Stomach (tissue), 9 donors: ENCODE measurements around the gene MAD2L2. TPM values are rescaled to one million over a fixed set of nuclear protein-coding genes. Genes with fewer than 3 reads are reported as not detected.

Experiments
- DNase-seq, 2 donors: peaks; one replicate each; pipeline versions ENCODE4 v3.0.0 to v3.0.0-alpha.2; 2013 to 2019
- H3K27ac ChIP-seq, 5 donors: fragments of 200-600 bp in 4 of 5; sonication (generic) in 4 of 5; one replicate each; pipeline ENCODE4 v1.5.1; 2013 to 2019; ENCODE audit warnings: mild to moderate bottlenecking in 1 of 5, moderate library complexity in 1 of 5
- H3K27me3 ChIP-seq, 3 donors: fragments of 200-600 bp; sonication (generic); one replicate each; pipeline ENCODE4 v1.5.1; 2017 to 2019; ENCODE audit warnings: mixed run types in 1 of 3
- H3K36me3 ChIP-seq, 4 donors: fragments of 200-600 bp; sonication (generic); 1 replicate in 3 of 4; 2 replicates in 1 of 4; pipeline ENCODE4 v1.5.1; 2016 to 2019
- H3K4me1 ChIP-seq, 4 donors: fragments of 200-600 bp; sonication (generic); one replicate each; pipeline ENCODE4 v1.5.1; 2016 to 2019
- H3K4me3 ChIP-seq, 4 donors: fragments of 200-600 bp; sonication (generic) in 3 of 4; one replicate each; pipeline ENCODE4 v1.5.1; 2016 to 2019; ENCODE audit warnings: mild to moderate bottlenecking in 1 of 4
- H3K9me3 ChIP-seq, 4 donors: fragments of 200-600 bp; sonication (generic); one replicate each; pipeline ENCODE4 v1.5.1; 2016 to 2019
- CTCF ChIP-seq, 7 experiments: fragments of 450-650 bp in 4 of 7; fragments of 200-600 bp in 3 of 7; sonication (generic) in 3 of 7; IDR thresholded peaks; one replicate each; pipeline ENCODE4 v1.5.1; 2016 to 2019; ENCODE audit warnings: antibody characterized with exemption in 7 of 7, control low read depth in 2 of 7, mild to moderate bottlenecking in 1 of 7
- EP300 ChIP-seq: sonication (generic); formaldehyde crosslinking; IDR thresholded peaks from one replicate; pipeline ENCODE4 v1.6.1; 2017; ENCODE audit warnings: antibody characterized with exemption
- POLR2A ChIP-seq, 4 donors: fragments of 450-650 bp; IDR thresholded peaks; one replicate each; pipeline ENCODE4 v1.6.1; 2016; ENCODE audit warnings: antibody characterized with exemption in 4 of 4, control low read depth in 2 of 4, mild to moderate bottlenecking in 1 of 4, moderate library complexity in 1 of 4
- POLR2AphosphoS5 ChIP-seq, 3 donors: sonication (generic); formaldehyde crosslinking; IDR thresholded peaks; one replicate each; pipeline ENCODE4 v1.6.1; 2016; ENCODE audit warnings: antibody characterized with exemption in 3 of 3
- WGBS, 5 donors: extraction: QIAGEN DNeasy Blood & Tissue Kit in 3 of 5; methylation state at CpG; one replicate each; pipeline versions ENCODE4 v1.1.5 to v1.1.7; 2013 to 2018; 5-methylcytosine and 5-hydroxymethylcytosine counted together
- intact Hi-C: fragments of 100-400 bp; cut with DNase I; formaldehyde crosslinking; loops from one replicate; pipeline ENCODE4 v1.15.1; 2023; ENCODE audit warnings: low total_unique reads
- polyA plus RNA-seq, 3 donors: library from polyadenylated mRNA; stranded (reverse); fragments of 200-250 nt; gene quantifications; one replicate each; pipeline ENCODE4 v1.2.3, GENCODE V29; 2013
- total RNA-seq, 5 donors: library from RNA; depleted of rRNA; stranded (reverse); fragments of >200 nt; gene quantifications; one replicate each; pipeline versions ENCODE4 v1.1.0 to v1.2.3, GENCODE V29; 2014 to 2016
- donor health status: healthy with polysubstance abuse.
- donor health status: Bipolar disorder and iron deficiency.
- donor health status: healthy.

Gene MAD2L2
- total and polyA plus RNA-seq, 8 donors: 7.2 to 54.4 (median 21.6) TPM

GRCh38 chr1:11634365-11635192 is 46.4 kb downstream of the MAD2L2 start:
- H3K36me3 ChIP-seq: no peaks in the 10 kb centered on the region
- no peak overlapping the region for H3K27ac ChIP-seq
- WGBS, 5 donors: 70 to 81% (median 76%) methylated on average over 11 of the region's 11 CpGs
- H3K9me3 ChIP-seq: no peaks in the 10 kb centered on the region
- intact Hi-C loops: loop anchor here (10.0 kb wide), 1 partner anchor 290 kb away; no protein-coding TSS in a partner anchor
- TF ChIP-seq EP300 (no peak), POLR2AphosphoS5 (IDR thresholded peaks at IDR 0.05) (no peak), POLR2A (IDR thresholded peaks at IDR 0.05) (no peak)
- H3K4me3 ChIP-seq: no peak overlapping the region
- H3K27me3 ChIP-seq: peaks cover 0 to 90% (median 6%) of the 10 kb centered on the region in 3 donors
- no peaks in the 10 kb centered on the region for H3K4me1 ChIP-seq
- no peak for DNase-seq

DNA sequence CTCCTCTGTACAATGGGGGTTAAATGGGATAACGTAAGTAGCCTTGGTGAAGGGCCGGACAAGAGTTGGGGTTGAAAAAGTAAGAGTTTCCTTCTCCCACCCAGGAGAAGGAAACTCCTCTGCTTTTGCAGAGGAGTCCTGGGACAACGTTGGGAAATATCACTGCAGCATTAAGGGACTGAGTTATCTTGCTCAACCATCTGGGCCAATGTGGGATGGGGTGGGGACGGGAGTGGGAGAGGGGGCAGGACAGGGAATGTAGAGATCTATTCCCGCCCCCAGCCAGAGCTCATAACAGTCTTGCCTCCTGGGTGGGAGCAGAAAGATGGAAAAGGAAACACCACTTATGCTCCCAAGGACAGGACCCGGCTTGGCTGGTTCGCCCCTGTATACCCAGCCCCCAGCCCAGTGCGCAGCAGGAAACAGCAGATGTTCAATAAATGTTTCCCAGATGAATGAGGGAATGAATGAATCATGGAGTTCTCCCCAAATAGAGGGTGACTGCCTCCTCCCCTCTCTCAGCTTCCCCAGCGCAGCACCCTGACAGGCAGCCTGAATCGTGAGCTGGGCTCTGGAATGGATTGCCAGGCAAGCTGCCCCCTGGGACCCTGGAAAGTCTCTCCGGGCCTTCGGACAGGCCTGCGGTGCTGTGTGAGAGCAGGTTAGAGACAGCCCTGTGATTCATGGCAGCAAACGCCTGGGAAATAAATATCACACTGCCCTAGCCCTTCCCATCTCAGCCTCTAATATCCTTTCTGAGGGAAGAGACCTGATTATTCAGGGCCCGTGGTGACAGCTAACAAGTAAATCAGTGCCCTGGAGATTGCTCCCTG is 51.5 kb downstream of the MAD2L2 start:
- WGBS, 5 donors: 50 to 65% (median 63%) methylated on average over 9 to 15 of the region's 15 CpGs
- no peak for DNase-seq
- H3K27me3 ChIP-seq: peaks cover 0 to 85% (median 6%) of the 10 kb centered on the region in 3 donors
- H3K4me1 ChIP-seq: no peaks in the 10 kb centered on the region
- intact Hi-C loops: loop anchor here (10.0 kb wide), 1 partner anchor 285 kb away; no protein-coding TSS in a partner anchor
- no peak overlapping the region for H3K4me3 ChIP-seq
- H3K27ac ChIP-seq: no peak overlapping the region
- peaks cover 0 to 4% (median 0%) of the 10 kb centered on the region in 4 donors for H3K9me3 ChIP-seq
- TF ChIP-seq CTCF (IDR thresholded peaks at IDR 0.05): no peak
- no peaks in the 10 kb centered on the region for H3K36me3 ChIP-seq

DNA sequence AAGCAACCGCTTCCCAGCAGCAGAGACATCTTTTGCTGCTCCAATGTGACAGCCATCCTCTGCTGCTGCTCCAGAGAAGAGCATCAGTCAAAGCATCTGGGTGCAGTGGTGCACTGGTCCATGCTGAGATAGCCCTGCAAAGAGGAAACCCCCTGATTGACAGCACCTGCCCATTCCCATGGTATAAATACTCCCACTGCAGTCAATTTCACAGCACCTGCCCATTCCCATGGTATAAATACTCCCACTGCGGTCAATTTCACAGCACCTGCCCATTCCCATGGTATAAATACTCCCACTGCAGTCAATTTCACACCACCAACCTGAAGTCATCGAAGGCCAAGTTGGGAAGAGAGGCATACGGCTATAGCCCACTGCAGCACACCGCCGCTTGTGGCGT is 52.2 kb downstream of the MAD2L2 start:
- Histone ChIP-seq H3K4me3 (no peak overlapping the region), H3K27ac (no peak overlapping the region), H3K36me3 (no peaks in the 10 kb centered on the region), H3K4me1 (no peaks in the 10 kb centered on the region), H3K9me3 (peaks cover 0 to 4% (median 0%) of the 10 kb centered on the region in 4 donors), H3K27me3 (peaks cover 0 to 81% (median 6%) of the 10 kb centered on the region in 3 donors)
- TF ChIP-seq POLR2AphosphoS5 (IDR thresholded peaks at IDR 0.05) (no peak), POLR2A (IDR thresholded peaks at IDR 0.05) (no peak), CTCF (IDR thresholded peaks at IDR 0.05) (no peak), EP300 (no peak)
- WGBS, 5 donors: 91 to 94% (median 93%) methylated on average over 7 of the region's 7 CpGs
- no peak for DNase-seq
- intact Hi-C loops: no loop called here

DNA sequence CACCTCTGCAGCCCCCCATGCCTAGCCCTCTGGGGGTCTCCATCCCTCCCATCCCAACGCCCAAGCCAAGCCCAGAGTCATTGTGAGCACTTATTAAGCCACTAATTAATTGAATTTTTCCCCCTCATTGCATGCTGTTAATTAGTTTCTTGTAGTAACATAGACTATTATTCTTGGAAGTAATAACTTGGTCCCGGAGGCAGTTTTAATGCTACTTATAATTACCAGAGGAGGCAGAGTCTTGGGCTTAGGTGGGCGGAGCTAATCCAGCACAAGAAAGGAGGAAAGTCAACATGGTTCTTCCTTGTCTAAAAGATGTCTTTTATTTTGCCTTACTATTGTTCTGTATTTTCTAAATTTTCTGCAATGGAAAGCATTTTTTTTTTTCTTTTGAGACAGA is 54.4 kb downstream of the MAD2L2 start:
- DNase-seq: no peak
- TF ChIP-seq EP300 (no peak), POLR2AphosphoS5 (IDR thresholded peaks at IDR 0.05) (no peak), CTCF (IDR thresholded peaks at IDR 0.05) (no peak), POLR2A (IDR thresholded peaks at IDR 0.05) (no peak)
- H3K9me3 ChIP-seq: peaks cover 0 to 4% (median 0%) of the 10 kb centered on the region in 4 donors
- H3K4me3 ChIP-seq: no peak overlapping the region
- no peaks in the 10 kb centered on the region for H3K36me3 ChIP-seq
- no peak overlapping the region for H3K27ac ChIP-seq
- no peaks in the 10 kb centered on the region for H3K4me1 ChIP-seq
- 65 to 78% (median 72%) methylated on average over 3 of the region's 3 CpGs for WGBS, 5 donors
- intact Hi-C loops: no loop called here
- H3K27me3 ChIP-seq: peaks cover 0 to 78% (median 0%) of the 10 kb centered on the region in 3 donors

Other genes with a start within 250 kb of the MAD2L2 start
- under 1 TPM in 1 of 5 donors, not detected in 4; 0.45 TPM for gene DISP3, start 202.0 kb downstream of the MAD2L2 start, total RNA-seq
- gene DISP3, start 202.0 kb downstream of the MAD2L2 start, polyA plus RNA-seq: under 1 TPM in 1 of 3 donors, not detected in 2; 0.08 TPM
- gene FBXO2, start 26.7 kb downstream of the MAD2L2 start, total RNA-seq: 10 to 100 TPM in 1 of 5 donors, 1 to 10 TPM in 2, not detected in 2; 2.5 to 12.5 (median 5.0) TPM
- 10 to 100 TPM in 2 of 3 donors, 1 to 10 TPM in 1; 5.5 to 16.7 (median 15.4) TPM for gene FBXO2, start 26.7 kb downstream of the MAD2L2 start, polyA plus RNA-seq
- 10 to 100 TPM in 2 of 5 donors, 1 to 10 TPM in 3; 3.6 to 54.8 (median 9.0) TPM for gene FBXO44, start 26.3 kb downstream of the MAD2L2 start, total RNA-seq
- 10 to 100 TPM in 2 of 3 donors, 1 to 10 TPM in 1; 7.6 to 22.7 (median 17.0) TPM for gene FBXO44, start 26.3 kb downstream of the MAD2L2 start, polyA plus RNA-seq
- gene FBXO6, start 16.9 kb downstream of the MAD2L2 start, total RNA-seq: 1 to 10 TPM in 4 of 5 donors, not detected in 1; 1.2 to 9.1 (median 7.1) TPM
- 10 to 100 TPM; 14.1 to 15.7 (median 15.0) TPM for gene FBXO6, start 16.9 kb downstream of the MAD2L2 start, polyA plus RNA-seq
- gene DRAXIN, start 10.6 kb upstream of the MAD2L2 start, total RNA-seq: under 1 TPM in 1 of 5 donors, not detected in 4; 0.18 TPM
- under 1 TPM in 2 of 3 donors, not detected in 1; 0.03 to 0.06 TPM for gene DRAXIN, start 10.6 kb upstream of the MAD2L2 start, polyA plus RNA-seq
- gene AGTRAP, start 55.0 kb upstream of the MAD2L2 start, total RNA-seq: 10 to 100 TPM in 4 of 5 donors, 1 to 10 TPM in 1; 4.1 to 76.3 (median 21.6) TPM
- gene AGTRAP, start 55.0 kb upstream of the MAD2L2 start, polyA plus RNA-seq: 10 to 100 TPM; 27.8 to 60.3 (median 32.6) TPM
- gene C1orf167, start 81.0 kb upstream of the MAD2L2 start, total RNA-seq: 1 to 10 TPM in 1 of 5 donors, not detected in 4; 1.6 TPM
- gene C1orf167, start 81.0 kb upstream of the MAD2L2 start, polyA plus RNA-seq: 1 to 10 TPM in 2 of 3 donors, not detected in 1; 2.0 to 4.7 TPM
- 100 to 1,000 TPM in 2 of 5 donors, 10 to 100 TPM in 3; 42.0 to 171 (median 75.6) TPM for gene MTHFR, start 124.8 kb upstream of the MAD2L2 start, total RNA-seq
- gene MTHFR, start 124.8 kb upstream of the MAD2L2 start, polyA plus RNA-seq: 1 to 10 TPM; 5.3 to 8.9 (median 5.5) TPM
- gene CLCN6, start 125.0 kb upstream of the MAD2L2 start, total RNA-seq: 10 to 100 TPM in 4 of 5 donors, 1 to 10 TPM in 1; 4.9 to 49.6 (median 14.6) TPM
- gene CLCN6, start 125.0 kb upstream of the MAD2L2 start, polyA plus RNA-seq: 1 to 10 TPM; 4.1 to 6.2 (median 4.1) TPM
- 1 to 10 TPM in 2 of 5 donors, not detected in 3; 4.2 to 7.2 TPM for gene NPPA, start 166.6 kb upstream of the MAD2L2 start, total RNA-seq
- 1 to 10 TPM in 2 of 3 donors, under 1 TPM in 1; 0.48 to 2.7 (median 2.0) TPM for gene NPPA, start 166.6 kb upstream of the MAD2L2 start, polyA plus RNA-seq
- gene NPPB, start 177.8 kb upstream of the MAD2L2 start, total RNA-seq: 1 to 10 TPM in 1 of 5 donors, not detected in 4; 1.6 TPM
- gene NPPB, start 177.8 kb upstream of the MAD2L2 start, polyA plus RNA-seq: 10 to 100 TPM in 1 of 3 donors, 1 to 10 TPM in 2; 1.0 to 12.8 (median 3.9) TPM
- gene KIAA2013, start 245.3 kb upstream of the MAD2L2 start, total RNA-seq: 100 to 1,000 TPM in 2 of 5 donors, 10 to 100 TPM in 3; 21.0 to 525 (median 70.0) TPM
- gene KIAA2013, start 245.3 kb upstream of the MAD2L2 start, polyA plus RNA-seq: 10 to 100 TPM; 14.4 to 28.9 (median 15.5) TPM